WTC11 (cell line): Measurements from ENCODE around the gene DNAJC21. TPM values are rescaled to one million over a fixed set of nuclear protein-coding genes. Genes with fewer than 3 reads are reported as not detected.

Experiments
- ATAC-seq: fragments of 200-7000 bp; cut with Tn5 transposase; 2 replicates; pipeline ENCODE4 v1.10.0; 2021; ENCODE audit warnings: mild to moderate bottlenecking, moderate library complexity
- CTCF ChIA-PET: fragments of 300-600 bp; sonication (Branson Sonifier 250); formaldehyde crosslinking; loops from one replicate; lab custom pipeline; 2021; ENCODE audit warnings: antibody characterized with exemption; lab: Charles Lee
- POLR2A ChIA-PET: fragments of 350-600 bp; sonication (Branson Sonifier 250); formaldehyde crosslinking; loops from one replicate; lab custom pipeline; 2021; ENCODE audit warnings: antibody characterized with exemption; lab: Charles Lee
- DNase-seq: peaks from one replicate; pipeline ENCODE4 v3.0.0; 2021; ENCODE audit warnings: low spot score
- H3K27ac Mint-ChIP-seq: 2 replicates; pipeline ENCODE4 v1.8.0; 2021; ENCODE audit warnings: mixed read lengths
- H3K27me3 Mint-ChIP-seq: 2 replicates; pipeline ENCODE4 v1.8.0; 2021; ENCODE audit warnings: low read depth, mild to moderate bottlenecking, moderate library complexity, mixed read lengths
- H3K36me3 Mint-ChIP-seq: 2 replicates; pipeline ENCODE4 v1.8.0; 2021; ENCODE audit warnings: mixed read lengths
- H3K4me1 Mint-ChIP-seq: 2 replicates; pipeline ENCODE4 v1.8.0; 2022; ENCODE audit warnings: mixed read lengths
- H3K4me3 Mint-ChIP-seq: 2 replicates; pipeline ENCODE4 v1.8.0; 2021; ENCODE audit warnings: mild to moderate bottlenecking, moderate library complexity, mixed read lengths
- H3K9me3 Mint-ChIP-seq: 2 replicates; pipeline ENCODE4 v1.8.0; 2021; ENCODE audit warnings: mixed read lengths
- ATF1 ChIP-seq: sonication (generic); formaldehyde crosslinking; IDR thresholded peaks from 2 replicates; pipeline ENCODE4 v1.8.1; 2023; ENCODE audit warnings: mild to moderate bottlenecking, moderate library complexity, missing genetic modification reagents
- FOXP1 ChIP-seq: sonication (generic); formaldehyde crosslinking; IDR thresholded peaks from 2 replicates; pipeline ENCODE4 v1.8.0; 2022; ENCODE audit warnings: missing genetic modification reagents, mild to moderate bottlenecking, moderate library complexity, borderline replicate concordance
- JAZF1 ChIP-seq: fragments of 250-450 bp; sonication (Bioruptor Pico); IDR thresholded peaks from 2 replicates; pipeline ENCODE4 v1.9.0; 2021; ENCODE audit warnings: moderate library complexity, mild to moderate bottlenecking, inconsistent platforms
- NR1H2 ChIP-seq: sonication (generic); formaldehyde crosslinking; IDR thresholded peaks from 2 replicates; pipeline ENCODE4 v1.9.0; 2021; ENCODE audit warnings: mild to moderate bottlenecking, moderate library complexity, missing genetic modification reagents
- RELA ChIP-seq: sonication (generic); formaldehyde crosslinking; IDR thresholded peaks from 2 replicates; pipeline ENCODE4 v1.8.1; 2022; ENCODE audit warnings: missing genetic modification reagents, mild to moderate bottlenecking, borderline replicate concordance
- SOX15 ChIP-seq: fragments of 250-450 bp; sonication (Bioruptor Pico); IDR thresholded peaks from 2 replicates; pipeline ENCODE4 v1.9.0; 2021; ENCODE audit warnings: mild to moderate bottlenecking
- TEAD4 ChIP-seq: sonication (generic); formaldehyde crosslinking; IDR thresholded peaks from 2 replicates; pipeline ENCODE4 v1.8.0; 2022; ENCODE audit warnings: mild to moderate bottlenecking, missing genetic modification reagents
- ZNF138 ChIP-seq: sonication (generic); formaldehyde crosslinking; conservative IDR thresholded peaks from 2 replicates; pipeline ENCODE4 v1.8.1; 2022; ENCODE audit warnings: mild to moderate bottlenecking, moderate library complexity, missing genetic modification reagents
- ZNF219 ChIP-seq: sonication (generic); formaldehyde crosslinking; IDR thresholded peaks from 2 replicates; pipeline ENCODE4 v1.8.0; 2023; ENCODE audit warnings: missing genetic modification reagents, mild to moderate bottlenecking, borderline replicate concordance
- total RNA-seq: library from RNA; stranded (reverse); gene quantifications from 3 replicates; pipeline ENCODE4 v1.2.3, GENCODE V29; 2021
- TF ChIP-seq, protein P1 (sequence below): fragments of 250-450 bp; sonication (Bioruptor Pico); IDR thresholded peaks from 2 replicates; pipeline ENCODE4 v1.9.0; 2021; ENCODE audit warnings: mild to moderate bottlenecking, borderline replicate concordance
- TF ChIP-seq, protein P2 (sequence below): sonication (generic); formaldehyde crosslinking; IDR thresholded peaks from 2 replicates; pipeline ENCODE4 v1.8.1; 2023; ENCODE audit warnings: mild to moderate bottlenecking, missing genetic modification reagents, moderate library complexity
- TF ChIP-seq, protein P3 (sequence below): fragments of 250-450 bp; sonication (Bioruptor Pico); IDR thresholded peaks from 2 replicates; pipeline ENCODE4 v2.1.2; 2022; ENCODE audit warnings: mild to moderate bottlenecking, moderate library complexity
- TF ChIP-seq, protein P4 (sequence below): sonication (generic); formaldehyde crosslinking; IDR thresholded peaks from 2 replicates; pipeline ENCODE4 v1.8.1; 2022; ENCODE audit warnings: mild to moderate bottlenecking, moderate library complexity, missing genetic modification reagents
- TF ChIP-seq, protein P5 (sequence below): sonication (generic); formaldehyde crosslinking; IDR thresholded peaks from 2 replicates; pipeline ENCODE4 v1.8.0; 2022; ENCODE audit warnings: mild to moderate bottlenecking, missing genetic modification reagents
- TF ChIP-seq, protein P6 (sequence below): sonication (generic); formaldehyde crosslinking; IDR thresholded peaks from 2 replicates; pipeline ENCODE4 v1.8.1; 2023; ENCODE audit warnings: mild to moderate bottlenecking, missing genetic modification reagents, moderate library complexity
- TF ChIP-seq, protein P7 (sequence below): sonication (generic); formaldehyde crosslinking; IDR thresholded peaks from 2 replicates; pipeline ENCODE4 v1.8.0; 2022; ENCODE audit warnings: mild to moderate bottlenecking, missing genetic modification reagents
- TF ChIP-seq, protein P8 (sequence below): fragments of 200-600 bp; IDR thresholded peaks from 2 replicates; pipeline ENCODE4 v1.8.0; 2022; ENCODE audit warnings: antibody characterized with exemption
- TF ChIP-seq, protein P9 (sequence below): sonication (generic); formaldehyde crosslinking; IDR thresholded peaks from 2 replicates; pipeline ENCODE4 v1.8.0; 2022; ENCODE audit warnings: missing genetic modification reagents

DNAJC21 gene
- total RNA-seq, 1 experiment from 2014 or later = 62.5 TPM

DNA sequence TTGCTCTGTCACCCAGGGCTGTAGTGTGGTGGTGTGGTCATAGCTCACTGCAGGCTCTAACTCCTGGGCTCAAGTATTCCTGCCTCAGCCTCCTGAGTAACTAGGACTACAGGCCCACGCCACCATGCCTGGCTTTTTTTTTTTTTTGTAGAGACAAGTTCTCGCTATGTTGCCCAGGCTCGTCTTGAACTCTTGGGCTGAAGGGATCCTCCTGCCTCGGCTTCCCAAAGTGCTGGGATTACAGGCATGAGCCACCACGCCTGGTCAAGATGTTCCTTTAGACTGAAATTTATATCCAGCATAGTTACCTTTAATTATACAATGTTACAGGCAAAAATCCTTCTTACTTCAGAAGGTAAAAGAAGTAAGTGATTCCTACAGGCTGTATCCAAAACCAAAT lies 1.6 kb upstream of the DNAJC21 start:
- ChIA-PET CTCF (interaction anchor here (2.8 kb wide), 1 partner anchor 12 kb away, joined by 19 read pairs; the partner anchor contains the start of genes BRIX1 and RAD1), POLR2A (interaction anchor here (3.2 kb wide), 1 partner anchor 13 kb away, joined by 59 read pairs; the partner anchor contains the start of genes BRIX1 and RAD1)
- Mint-ChIP-seq H3K27me3 (no peaks in the 10 kb centered on the region), H3K27ac (peak overlapping the region; percentile 49; the same call in 1 of the 2 replicates), H3K4me1 (peaks cover 19% of the 10 kb centered on the region), H3K4me3 (no peak overlapping the region), H3K9me3 (no peaks in the 10 kb centered on the region), H3K36me3 (peaks cover 35% of the 10 kb centered on the region)
- ATAC-seq = no peak
- TF ChIP-seq, protein P1, sequence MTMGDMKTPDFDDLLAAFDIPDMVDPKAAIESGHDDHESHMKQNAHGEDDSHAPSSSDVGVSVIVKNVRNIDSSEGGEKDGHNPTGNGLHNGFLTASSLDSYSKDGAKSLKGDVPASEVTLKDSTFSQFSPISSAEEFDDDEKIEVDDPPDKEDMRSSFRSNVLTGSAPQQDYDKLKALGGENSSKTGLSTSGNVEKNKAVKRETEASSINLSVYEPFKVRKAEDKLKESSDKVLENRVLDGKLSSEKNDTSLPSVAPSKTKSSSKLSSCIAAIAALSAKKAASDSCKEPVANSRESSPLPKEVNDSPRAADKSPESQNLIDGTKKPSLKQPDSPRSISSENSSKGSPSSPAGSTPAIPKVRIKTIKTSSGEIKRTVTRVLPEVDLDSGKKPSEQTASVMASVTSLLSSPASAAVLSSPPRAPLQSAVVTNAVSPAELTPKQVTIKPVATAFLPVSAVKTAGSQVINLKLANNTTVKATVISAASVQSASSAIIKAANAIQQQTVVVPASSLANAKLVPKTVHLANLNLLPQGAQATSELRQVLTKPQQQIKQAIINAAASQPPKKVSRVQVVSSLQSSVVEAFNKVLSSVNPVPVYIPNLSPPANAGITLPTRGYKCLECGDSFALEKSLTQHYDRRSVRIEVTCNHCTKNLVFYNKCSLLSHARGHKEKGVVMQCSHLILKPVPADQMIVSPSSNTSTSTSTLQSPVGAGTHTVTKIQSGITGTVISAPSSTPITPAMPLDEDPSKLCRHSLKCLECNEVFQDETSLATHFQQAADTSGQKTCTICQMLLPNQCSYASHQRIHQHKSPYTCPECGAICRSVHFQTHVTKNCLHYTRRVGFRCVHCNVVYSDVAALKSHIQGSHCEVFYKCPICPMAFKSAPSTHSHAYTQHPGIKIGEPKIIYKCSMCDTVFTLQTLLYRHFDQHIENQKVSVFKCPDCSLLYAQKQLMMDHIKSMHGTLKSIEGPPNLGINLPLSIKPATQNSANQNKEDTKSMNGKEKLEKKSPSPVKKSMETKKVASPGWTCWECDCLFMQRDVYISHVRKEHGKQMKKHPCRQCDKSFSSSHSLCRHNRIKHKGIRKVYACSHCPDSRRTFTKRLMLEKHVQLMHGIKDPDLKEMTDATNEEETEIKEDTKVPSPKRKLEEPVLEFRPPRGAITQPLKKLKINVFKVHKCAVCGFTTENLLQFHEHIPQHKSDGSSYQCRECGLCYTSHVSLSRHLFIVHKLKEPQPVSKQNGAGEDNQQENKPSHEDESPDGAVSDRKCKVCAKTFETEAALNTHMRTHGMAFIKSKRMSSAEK (CRISPR knock-in tag) = no peak
- TF ChIP-seq, protein P2, sequence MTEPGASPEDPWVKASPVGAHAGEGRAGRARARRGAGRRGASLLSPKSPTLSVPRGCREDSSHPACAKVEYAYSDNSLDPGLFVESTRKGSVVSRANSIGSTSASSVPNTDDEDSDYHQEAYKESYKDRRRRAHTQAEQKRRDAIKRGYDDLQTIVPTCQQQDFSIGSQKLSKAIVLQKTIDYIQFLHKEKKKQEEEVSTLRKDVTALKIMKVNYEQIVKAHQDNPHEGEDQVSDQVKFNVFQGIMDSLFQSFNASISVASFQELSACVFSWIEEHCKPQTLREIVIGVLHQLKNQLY (CRISPR knock-in tag) = no peak
- TF ChIP-seq NR1H2 = no peak
- no peak for TF ChIP-seq TEAD4 (CRISPR knock-in tag)
- no peak for TF ChIP-seq FOXP1 (CRISPR knock-in tag)
- TF ChIP-seq, protein P3, sequence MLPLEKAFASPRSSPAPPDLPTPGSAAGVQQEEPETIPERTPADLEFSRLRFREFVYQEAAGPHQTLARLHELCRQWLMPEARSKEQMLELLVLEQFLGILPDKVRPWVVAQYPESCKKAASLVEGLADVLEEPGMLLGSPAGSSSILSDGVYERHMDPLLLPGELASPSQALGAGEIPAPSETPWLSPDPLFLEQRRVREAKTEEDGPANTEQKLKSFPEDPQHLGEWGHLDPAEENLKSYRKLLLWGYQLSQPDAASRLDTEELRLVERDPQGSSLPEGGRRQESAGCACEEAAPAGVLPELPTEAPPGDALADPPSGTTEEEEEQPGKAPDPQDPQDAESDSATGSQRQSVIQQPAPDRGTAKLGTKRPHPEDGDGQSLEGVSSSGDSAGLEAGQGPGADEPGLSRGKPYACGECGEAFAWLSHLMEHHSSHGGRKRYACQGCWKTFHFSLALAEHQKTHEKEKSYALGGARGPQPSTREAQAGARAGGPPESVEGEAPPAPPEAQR (CRISPR knock-in tag) = no peak
- TF ChIP-seq RELA (CRISPR knock-in tag) = no peak
- TF ChIP-seq, protein P4, sequence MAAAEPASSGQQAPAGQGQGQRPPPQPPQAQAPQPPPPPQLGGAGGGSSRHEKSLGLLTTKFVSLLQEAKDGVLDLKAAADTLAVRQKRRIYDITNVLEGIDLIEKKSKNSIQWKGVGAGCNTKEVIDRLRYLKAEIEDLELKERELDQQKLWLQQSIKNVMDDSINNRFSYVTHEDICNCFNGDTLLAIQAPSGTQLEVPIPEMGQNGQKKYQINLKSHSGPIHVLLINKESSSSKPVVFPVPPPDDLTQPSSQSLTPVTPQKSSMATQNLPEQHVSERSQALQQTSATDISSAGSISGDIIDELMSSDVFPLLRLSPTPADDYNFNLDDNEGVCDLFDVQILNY (CRISPR knock-in tag) = no peak
- no peak for TF ChIP-seq ZNF219 (CRISPR knock-in tag)
- TF ChIP-seq ATF1 (CRISPR knock-in tag) = no peak
- no peak for TF ChIP-seq ZNF138 (CRISPR knock-in tag)
- no peak for DNase-seq

DNA sequence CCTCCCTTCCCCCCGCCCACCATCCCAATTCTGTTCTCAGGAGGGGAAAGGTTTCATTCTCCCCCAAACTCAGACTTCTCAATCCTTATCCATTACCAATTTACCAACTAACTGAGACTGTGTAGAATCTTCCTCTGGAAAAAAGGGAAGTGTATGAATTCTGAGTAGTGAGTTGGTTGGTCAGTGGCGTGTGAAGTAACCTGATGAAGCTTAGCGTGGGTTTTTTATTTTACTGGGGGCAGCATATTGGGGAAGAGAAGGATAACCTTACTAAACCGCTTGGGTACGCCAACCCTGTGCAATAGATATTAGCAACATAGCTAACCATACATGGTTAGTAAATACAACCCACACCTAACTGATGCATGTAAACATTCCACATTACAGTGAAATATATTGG lies 1.1 kb upstream of the DNAJC21 start:
- Mint-ChIP-seq H3K9me3 (no peaks in the 10 kb centered on the region), H3K27me3 (no peaks in the 10 kb centered on the region), H3K4me1 (peaks cover 19% of the 10 kb centered on the region), H3K36me3 (peaks cover 32% of the 10 kb centered on the region), H3K4me3 (0 out of 2 replicates have a peak overlapping the region, but pooled peaks have one; percentile 62), H3K27ac (peak overlapping the region; percentile 61; the same call in 1 of the 2 replicates)
- ATAC-seq (no peak), DNase-seq (no peak)
- TF ChIP-seq, protein P5, sequence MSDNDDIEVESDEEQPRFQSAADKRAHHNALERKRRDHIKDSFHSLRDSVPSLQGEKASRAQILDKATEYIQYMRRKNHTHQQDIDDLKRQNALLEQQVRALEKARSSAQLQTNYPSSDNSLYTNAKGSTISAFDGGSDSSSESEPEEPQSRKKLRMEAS = no peak
- TF ChIP-seq, protein P6, sequence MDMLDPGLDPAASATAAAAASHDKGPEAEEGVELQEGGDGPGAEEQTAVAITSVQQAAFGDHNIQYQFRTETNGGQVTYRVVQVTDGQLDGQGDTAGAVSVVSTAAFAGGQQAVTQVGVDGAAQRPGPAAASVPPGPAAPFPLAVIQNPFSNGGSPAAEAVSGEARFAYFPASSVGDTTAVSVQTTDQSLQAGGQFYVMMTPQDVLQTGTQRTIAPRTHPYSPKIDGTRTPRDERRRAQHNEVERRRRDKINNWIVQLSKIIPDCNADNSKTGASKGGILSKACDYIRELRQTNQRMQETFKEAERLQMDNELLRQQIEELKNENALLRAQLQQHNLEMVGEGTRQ = no peak
- TF ChIP-seq NR1H2 = no peak
- TF ChIP-seq, protein P7, sequence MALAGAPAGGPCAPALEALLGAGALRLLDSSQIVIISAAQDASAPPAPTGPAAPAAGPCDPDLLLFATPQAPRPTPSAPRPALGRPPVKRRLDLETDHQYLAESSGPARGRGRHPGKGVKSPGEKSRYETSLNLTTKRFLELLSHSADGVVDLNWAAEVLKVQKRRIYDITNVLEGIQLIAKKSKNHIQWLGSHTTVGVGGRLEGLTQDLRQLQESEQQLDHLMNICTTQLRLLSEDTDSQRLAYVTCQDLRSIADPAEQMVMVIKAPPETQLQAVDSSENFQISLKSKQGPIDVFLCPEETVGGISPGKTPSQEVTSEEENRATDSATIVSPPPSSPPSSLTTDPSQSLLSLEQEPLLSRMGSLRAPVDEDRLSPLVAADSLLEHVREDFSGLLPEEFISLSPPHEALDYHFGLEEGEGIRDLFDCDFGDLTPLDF (CRISPR knock-in tag) = no peak
- TF ChIP-seq JAZF1 (CRISPR knock-in tag) = no peak
- TF ChIP-seq SOX15 = no peak
- TF ChIP-seq, protein P8, sequence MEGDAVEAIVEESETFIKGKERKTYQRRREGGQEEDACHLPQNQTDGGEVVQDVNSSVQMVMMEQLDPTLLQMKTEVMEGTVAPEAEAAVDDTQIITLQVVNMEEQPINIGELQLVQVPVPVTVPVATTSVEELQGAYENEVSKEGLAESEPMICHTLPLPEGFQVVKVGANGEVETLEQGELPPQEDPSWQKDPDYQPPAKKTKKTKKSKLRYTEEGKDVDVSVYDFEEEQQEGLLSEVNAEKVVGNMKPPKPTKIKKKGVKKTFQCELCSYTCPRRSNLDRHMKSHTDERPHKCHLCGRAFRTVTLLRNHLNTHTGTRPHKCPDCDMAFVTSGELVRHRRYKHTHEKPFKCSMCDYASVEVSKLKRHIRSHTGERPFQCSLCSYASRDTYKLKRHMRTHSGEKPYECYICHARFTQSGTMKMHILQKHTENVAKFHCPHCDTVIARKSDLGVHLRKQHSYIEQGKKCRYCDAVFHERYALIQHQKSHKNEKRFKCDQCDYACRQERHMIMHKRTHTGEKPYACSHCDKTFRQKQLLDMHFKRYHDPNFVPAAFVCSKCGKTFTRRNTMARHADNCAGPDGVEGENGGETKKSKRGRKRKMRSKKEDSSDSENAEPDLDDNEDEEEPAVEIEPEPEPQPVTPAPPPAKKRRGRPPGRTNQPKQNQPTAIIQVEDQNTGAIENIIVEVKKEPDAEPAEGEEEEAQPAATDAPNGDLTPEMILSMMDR = no peak
- no peak for TF ChIP-seq ATF1 (CRISPR knock-in tag)
- TF ChIP-seq, protein P9, sequence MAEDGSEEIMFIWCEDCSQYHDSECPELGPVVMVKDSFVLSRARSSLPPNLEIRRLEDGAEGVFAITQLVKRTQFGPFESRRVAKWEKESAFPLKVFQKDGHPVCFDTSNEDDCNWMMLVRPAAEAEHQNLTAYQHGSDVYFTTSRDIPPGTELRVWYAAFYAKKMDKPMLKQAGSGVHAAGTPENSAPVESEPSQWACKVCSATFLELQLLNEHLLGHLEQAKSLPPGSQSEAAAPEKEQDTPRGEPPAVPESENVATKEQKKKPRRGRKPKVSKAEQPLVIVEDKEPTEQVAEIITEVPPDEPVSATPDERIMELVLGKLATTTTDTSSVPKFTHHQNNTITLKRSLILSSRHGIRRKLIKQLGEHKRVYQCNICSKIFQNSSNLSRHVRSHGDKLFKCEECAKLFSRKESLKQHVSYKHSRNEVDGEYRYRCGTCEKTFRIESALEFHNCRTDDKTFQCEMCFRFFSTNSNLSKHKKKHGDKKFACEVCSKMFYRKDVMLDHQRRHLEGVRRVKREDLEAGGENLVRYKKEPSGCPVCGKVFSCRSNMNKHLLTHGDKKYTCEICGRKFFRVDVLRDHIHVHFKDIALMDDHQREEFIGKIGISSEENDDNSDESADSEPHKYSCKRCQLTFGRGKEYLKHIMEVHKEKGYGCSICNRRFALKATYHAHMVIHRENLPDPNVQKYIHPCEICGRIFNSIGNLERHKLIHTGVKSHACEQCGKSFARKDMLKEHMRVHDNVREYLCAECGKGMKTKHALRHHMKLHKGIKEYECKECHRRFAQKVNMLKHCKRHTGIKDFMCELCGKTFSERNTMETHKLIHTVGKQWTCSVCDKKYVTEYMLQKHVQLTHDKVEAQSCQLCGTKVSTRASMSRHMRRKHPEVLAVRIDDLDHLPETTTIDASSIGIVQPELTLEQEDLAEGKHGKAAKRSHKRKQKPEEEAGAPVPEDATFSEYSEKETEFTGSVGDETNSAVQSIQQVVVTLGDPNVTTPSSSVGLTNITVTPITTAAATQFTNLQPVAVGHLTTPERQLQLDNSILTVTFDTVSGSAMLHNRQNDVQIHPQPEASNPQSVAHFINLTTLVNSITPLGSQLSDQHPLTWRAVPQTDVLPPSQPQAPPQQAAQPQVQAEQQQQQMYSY (CRISPR knock-in tag) = no peak
- ChIA-PET POLR2A (interaction anchor here (3.2 kb wide), 1 partner anchor 13 kb away, joined by 59 read pairs; the partner anchor contains the start of genes BRIX1 and RAD1), CTCF (interaction anchor here (1.3 to 2.8 kb wide), 3 partner anchors 10 to 176 kb away, joined by 3 to 19 read pairs (median 4); partner anchors contain the start of genes BRIX1 and RAD1)
